ENCODE measurements around the gene FNIP2.

- TF ChIP-seq, protein P1, sequence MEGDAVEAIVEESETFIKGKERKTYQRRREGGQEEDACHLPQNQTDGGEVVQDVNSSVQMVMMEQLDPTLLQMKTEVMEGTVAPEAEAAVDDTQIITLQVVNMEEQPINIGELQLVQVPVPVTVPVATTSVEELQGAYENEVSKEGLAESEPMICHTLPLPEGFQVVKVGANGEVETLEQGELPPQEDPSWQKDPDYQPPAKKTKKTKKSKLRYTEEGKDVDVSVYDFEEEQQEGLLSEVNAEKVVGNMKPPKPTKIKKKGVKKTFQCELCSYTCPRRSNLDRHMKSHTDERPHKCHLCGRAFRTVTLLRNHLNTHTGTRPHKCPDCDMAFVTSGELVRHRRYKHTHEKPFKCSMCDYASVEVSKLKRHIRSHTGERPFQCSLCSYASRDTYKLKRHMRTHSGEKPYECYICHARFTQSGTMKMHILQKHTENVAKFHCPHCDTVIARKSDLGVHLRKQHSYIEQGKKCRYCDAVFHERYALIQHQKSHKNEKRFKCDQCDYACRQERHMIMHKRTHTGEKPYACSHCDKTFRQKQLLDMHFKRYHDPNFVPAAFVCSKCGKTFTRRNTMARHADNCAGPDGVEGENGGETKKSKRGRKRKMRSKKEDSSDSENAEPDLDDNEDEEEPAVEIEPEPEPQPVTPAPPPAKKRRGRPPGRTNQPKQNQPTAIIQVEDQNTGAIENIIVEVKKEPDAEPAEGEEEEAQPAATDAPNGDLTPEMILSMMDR (conservative IDR thresholded peaks at IDR 0.05; ENCODE audit: low read depth, low read length), result no peak
- no peak for TF ChIP-seq EZH2 (IDR thresholded peaks at IDR 0.05; ENCODE audit: borderline replicate concordance, low read depth, low read length, poor library complexity, severe bottlenecking)
Observed at GRCh38 chr4:158940271-158940670, 171.4 kb downstream of the FNIP2 start.

Measured in A673 (cell line).